Natural killer cell (primary cell): ENCODE results near the gene CHID1. TPM values are rescaled to one million over a fixed set of nuclear protein-coding genes. Genes with fewer than 3 reads are reported as not detected.

Experiments
- ATAC-seq, 3 donors: fragments of 150-1000 bp in 2 of 3; fragments of 200-7000 bp in 1 of 3; cut with Tn5 transposase; 1 replicate in 1 of 3; 2 replicates in 2 of 3; pipeline ENCODE4 v1.10.0; 2021; ENCODE audit warnings: mild to moderate bottlenecking in 2 of 3, moderate library complexity in 2 of 3
- DNase-seq, 2 donors: peaks; one replicate each; pipeline versions ENCODE4 v3.0.0 to v3.0.0-alpha.2; 2013 to 2021; ENCODE audit warnings: mixed read lengths in 1 of 2
- H3K27ac ChIP-seq: one replicate; pipeline ENCODE4 v1.5.1; 2013; ENCODE audit warnings: mild to moderate bottlenecking, low read length
- H3K27me3 ChIP-seq: one replicate; pipeline ENCODE4 v1.6.1; 2013; ENCODE audit warnings: low read length; ENCODE audit not compliant: control insufficient read depth, insufficient read depth
- H3K36me3 ChIP-seq: one replicate; pipeline ENCODE4 v1.6.1; 2013; ENCODE audit warnings: low read length; ENCODE audit not compliant: control insufficient read depth, insufficient read depth
- H3K4me1 ChIP-seq: one replicate; pipeline ENCODE4 v1.6.1; 2013; ENCODE audit warnings: low read length; ENCODE audit not compliant: control insufficient read depth, insufficient read depth
- H3K4me3 ChIP-seq: one replicate; pipeline ENCODE4 v1.5.1; 2013; ENCODE audit warnings: low read length
- H3K9me3 ChIP-seq: one replicate; pipeline ENCODE4 v1.6.1; 2013; ENCODE audit warnings: low read length; ENCODE audit not compliant: control insufficient read depth, insufficient read depth
- H3K27ac Mint-ChIP-seq, 2 donors: one replicate each; pipeline ENCODE4 v1.8.0; 2022; ENCODE audit warnings: mild to moderate bottlenecking in 2 of 2, mixed read lengths in 2 of 2, moderate library complexity in 1 of 2
- H3K27me3 Mint-ChIP-seq, 2 donors: one replicate each; pipeline ENCODE4 v1.8.0; 2022; ENCODE audit warnings: low read depth in 2 of 2, mixed read lengths in 2 of 2
- H3K36me3 Mint-ChIP-seq: one replicate; pipeline ENCODE4 v1.8.0; 2022; ENCODE audit warnings: mixed read lengths
- H3K4me1 Mint-ChIP-seq, 2 donors: one replicate each; pipeline ENCODE4 v1.8.0; 2022; ENCODE audit warnings: mixed read lengths in 2 of 2
- H3K4me3 Mint-ChIP-seq: one replicate; pipeline ENCODE4 v1.8.0; 2022; ENCODE audit warnings: mild to moderate bottlenecking, moderate library complexity, mixed read lengths
- H3K9me3 Mint-ChIP-seq, 2 donors: one replicate each; pipeline ENCODE4 v1.8.0; 2022; ENCODE audit warnings: mixed read lengths in 2 of 2
- CTCF ChIP-seq: fragments of 200-600 bp; IDR thresholded peaks from one replicate; pipeline ENCODE4 v1.8.0; 2022; ENCODE audit warnings: antibody characterized with exemption
- WGBS: methylation state at CpG from one replicate; pipeline ENCODE4 v1.1.7; 2013; ENCODE audit warnings: missing lambda C conversion rate; ENCODE audit not compliant: insufficient coverage; 5-methylcytosine and 5-hydroxymethylcytosine counted together
- intact Hi-C: fragments of 100-400 bp; cut with micrococcal nuclease; formaldehyde crosslinking; loops from one replicate; pipeline ENCODE4 v1.14.2; 2022
- total RNA-seq, 4 donors: library from RNA; stranded (reverse); fragments of 120-200 nt in 1 of 4; gene quantifications; one replicate each; pipeline versions ENCODE4 v1.2.3 to v1.2.4, GENCODE V29; 2013 to 2022

The CHID1 gene
- total RNA-seq, 3 donors from 2014 or later (not counting 1 experiment from before 2014, with no cell fraction given): 32.6 to 40.3 (median 33.2) TPM

GRCh38 chr11:911031-911889 is 650 bp upstream of the CHID1 start:
- Histone ChIP-seq H3K9me3 (no peaks in the 10 kb centered on the region), H3K4me1 (peaks cover 26% of the 10 kb centered on the region), H3K36me3 (no peaks in the 10 kb centered on the region), H3K27me3 (no peaks in the 10 kb centered on the region), H3K27ac (peak overlapping the region; percentile 13), H3K4me3 (peak overlapping the region; percentile 45)
- Mint-ChIP-seq H3K27ac (peak overlapping the region; percentile 63 to 85), H3K9me3 (no peaks in the 10 kb centered on the region), H3K4me1 (peaks cover 11 to 13% of the 10 kb centered on the region in 2 donors), H3K4me3 (peak overlapping the region; percentile 96), H3K27me3 (no peaks in the 10 kb centered on the region), H3K36me3 (no peaks in the 10 kb centered on the region)
- intact Hi-C loops: loop anchor here (10.0 kb wide), 1 partner anchor 66 kb away; the partner anchor contains the start of genes POLR2L and TSPAN4
- no peak for TF ChIP-seq CTCF
- 3% methylated on average over 68 of the region's 68 CpGs for WGBS
- peak; percentile 46 to 51 (median 46) for ATAC-seq
- peak in 1 of 2 donors; percentile 57 for DNase-seq

DNA sequence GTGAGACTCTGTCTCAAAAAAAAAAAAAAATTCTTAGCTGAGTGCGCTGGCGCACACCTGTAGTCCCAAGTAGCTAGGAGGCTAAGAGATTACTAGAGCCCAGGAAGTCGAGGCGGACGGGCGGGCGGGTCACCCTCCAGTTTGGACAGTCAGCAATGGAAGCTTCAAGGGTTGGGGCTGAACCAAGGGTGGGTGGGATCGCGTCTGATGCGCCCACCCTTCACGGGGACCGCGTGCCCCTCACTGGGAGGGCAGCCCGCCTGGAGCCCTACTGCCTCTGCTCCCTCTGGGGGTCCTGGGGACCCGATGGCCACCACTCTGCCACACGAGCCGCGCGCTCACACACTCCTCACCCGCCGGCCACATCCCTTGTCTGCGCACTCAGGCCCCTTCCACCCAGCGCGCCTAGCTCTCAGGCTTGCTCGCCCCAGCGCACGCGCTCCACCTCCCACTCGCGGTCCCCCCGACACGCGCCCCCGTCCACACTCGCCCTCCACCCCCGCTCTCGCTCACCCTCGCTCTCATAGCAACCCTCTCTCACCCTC is 494 bp downstream of the CHID1 start:
- H3K36me3 ChIP-seq: no peaks in the 10 kb centered on the region
- H3K27me3 ChIP-seq: no peaks in the 10 kb centered on the region
- H3K27me3 Mint-ChIP-seq: no peaks in the 10 kb centered on the region
- H3K4me1 Mint-ChIP-seq: peaks cover 11 to 13% of the 10 kb centered on the region in 2 donors
- H3K9me3 Mint-ChIP-seq: no peaks in the 10 kb centered on the region
- intact Hi-C loops: loop anchor here (10.0 kb wide), 1 partner anchor 65 kb away; the partner anchor contains the start of genes POLR2L and TSPAN4
- DNase-seq: no peak
- H3K9me3 ChIP-seq: no peaks in the 10 kb centered on the region
- H3K27ac ChIP-seq: no peak overlapping the region
- peak overlapping the region; percentile 45 for H3K4me3 ChIP-seq
- H3K4me1 ChIP-seq: peaks cover 26% of the 10 kb centered on the region
- ATAC-seq: peak in 1 of 3 donors; percentile 27
- 3% methylated on average over 38 of the region's 38 CpGs for WGBS
- TF ChIP-seq CTCF: no peak
- peak overlapping the region; percentile 96 for H3K4me3 Mint-ChIP-seq
- H3K27ac Mint-ChIP-seq: peak overlapping the region in 1 of 2 donors; percentile 75
- H3K36me3 Mint-ChIP-seq: no peaks in the 10 kb centered on the region

GRCh38 chr11:909406-909805 is 1.2 kb downstream of the CHID1 start:
- no peak overlapping the region for H3K4me3 ChIP-seq
- peaks cover 2% of the 10 kb centered on the region for H3K36me3 ChIP-seq
- no peaks in the 10 kb centered on the region for H3K27me3 ChIP-seq
- ATAC-seq (no peak), DNase-seq (no peak)
- H3K4me1 ChIP-seq: peaks cover 26% of the 10 kb centered on the region
- Mint-ChIP-seq H3K4me3 (peak overlapping the region; percentile 28), H3K27ac (no peak overlapping the region), H3K27me3 (no peaks in the 10 kb centered on the region), H3K9me3 (no peaks in the 10 kb centered on the region), H3K4me1 (peaks cover 11 to 13% of the 10 kb centered on the region in 2 donors), H3K36me3 (no peaks in the 10 kb centered on the region)
- H3K27ac ChIP-seq: no peak overlapping the region
- intact Hi-C loops: no loop called here
- 96% methylated on average over 11 of the region's 11 CpGs for WGBS
- TF ChIP-seq CTCF: no peak
- H3K9me3 ChIP-seq: no peaks in the 10 kb centered on the region
